Gastrocnemius medialis (tissue), 4 donors: Measurements from ENCODE around the gene PMVK. TPM values are rescaled to one million over a fixed set of nuclear protein-coding genes. Genes with fewer than 3 reads are reported as not detected.
A peak's percentile ranks its signal among the peaks of the same experiment; 100 is the strongest.

ENCODE experiments used
- ATAC-seq, 2 donors: fragments of 150-250 bp; one replicate each; pipeline ENCODE4 v1.9.1; 2016
- DNase-seq, 2 donors: peaks; one replicate each; pipeline ENCODE4 v3.0.0-alpha.2; 2019
- H3K27ac ChIP-seq, 4 donors: fragments of 200-600 bp; sonication (generic); 1 replicate in 1 of 4; 2 replicates in 3 of 4; pipeline ENCODE4 v1.5.1; 2016 to 2018; ENCODE audit warnings: mild to moderate bottlenecking in 2 of 4, moderate library complexity in 1 of 4
- H3K27me3 ChIP-seq, 3 donors: fragments of 200-600 bp; sonication (generic) in 2 of 3; 1 replicate in 1 of 3; 2 replicates in 2 of 3; pipeline versions ENCODE4 v1.5.1 to v1.6.0; 2016 to 2019; ENCODE audit warnings: mild to moderate bottlenecking in 1 of 3, moderate library complexity in 1 of 3
- H3K36me3 ChIP-seq, 2 donors: fragments of 200-600 bp; sonication (generic) in 1 of 2; one replicate each; pipeline ENCODE4 v1.5.1; 2017 to 2018
- H3K4me1 ChIP-seq, 2 donors: fragments of 200-600 bp; sonication (generic) in 1 of 2; one replicate each; pipeline ENCODE4 v1.5.1; 2016 to 2017; ENCODE audit warnings: mild to moderate bottlenecking in 2 of 2
- H3K4me3 ChIP-seq, 4 donors: fragments of 200-600 bp; sonication (generic) in 3 of 4; 1 replicate in 1 of 4; 2 replicates in 3 of 4; pipeline ENCODE4 v1.5.1; 2016 to 2019; ENCODE audit warnings: mild to moderate bottlenecking in 2 of 4
- H3K9me3 ChIP-seq, 3 donors: fragments of 200-600 bp; sonication (generic) in 2 of 3; 1 replicate in 1 of 3; 2 replicates in 2 of 3; pipeline ENCODE4 v1.5.1; 2016 to 2019
- CTCF ChIP-seq, 5 experiments: fragments of 450-650 bp in 3 of 5; fragments of 200-600 bp in 2 of 5; sonication (generic) in 2 of 5; IDR thresholded peaks in 4 of 5; conservative IDR thresholded peaks in 1 of 5; 1 replicate in 4 of 5; 2 replicates in 1 of 5; pipeline ENCODE4 v1.5.1; 2016 to 2019; ENCODE audit warnings: antibody characterized with exemption in 5 of 5, mild to moderate bottlenecking in 3 of 5, moderate library complexity in 3 of 5
- POLR2A ChIP-seq, 2 donors: fragments of 450-650 bp; IDR thresholded peaks; one replicate each; pipeline ENCODE4 v1.6.1; 2017; ENCODE audit warnings: antibody characterized with exemption in 2 of 2, mild to moderate bottlenecking in 2 of 2, moderate library complexity in 2 of 2
- in situ Hi-C, 4 donors: fragments of 200-750 bp; cut with MboI; loops; one replicate each; pipeline versions ENCODE4 v1.15.0 to v1.8.0; 2017; ENCODE audit warnings: low sequenced_read_pairs in 4 of 4
- intact Hi-C: fragments of 100-400 bp; cut with DNase I; formaldehyde crosslinking; loops from one replicate; pipeline ENCODE4 v1.15.1; 2023; ENCODE audit warnings: low total_unique reads
- total RNA-seq, 4 donors: library from RNA; depleted of rRNA; stranded (reverse); fragments of >200 nt; gene quantifications; one replicate each; pipeline versions ENCODE4 v1.1.0 to v1.2.3, GENCODE V29; 2016

The PMVK gene
- total RNA-seq = 1 to 10 TPM; 4.6 to 7.6 (median 6.1) TPM

GRCh38 chr1:154936555-154937084 is at the start of gene PMVK:
PMVK (minus strand) TSS chr1:154936719; CDS start chr1:154936685, 34 bp downstream.
- peak; percentile 92 to 95 for DNase-seq
- peak within 1 kb of the TSS; percentile 93 to 99 (median 98) for H3K27ac ChIP-seq
- intact Hi-C loops (loop anchor here (1.0 to 2.0 kb wide), 4 partner anchors 20 to 378 kb away; partner anchors contain the start of genes KCNN3, PBXIP1 and UBE2Q1), in situ Hi-C loops (no loop called here)
- no peaks in the 10 kb centered on the region for H3K36me3 ChIP-seq
- H3K4me3 ChIP-seq = peak within 1 kb of the TSS; percentile 65 to 97 (median 83)
- H3K9me3 ChIP-seq = no peaks in the 10 kb centered on the region
- peaks cover 11 to 15% of the 10 kb centered on the region in 2 donors for H3K4me1 ChIP-seq
- ATAC-seq = peak; percentile 94 to 96
- peak in 3 of 5 experiments; percentile 36 to 55 (median 42) for TF ChIP-seq CTCF (IDR thresholded peaks at IDR 0.05 in 4 of 5, conservative IDR thresholded peaks at IDR 0.05 in 1 of 5)
- TF ChIP-seq POLR2A (IDR thresholded peaks at IDR 0.05) = peak in 1 of 2 donors; percentile 30
- H3K27me3 ChIP-seq = no peaks in the 10 kb centered on the region

DNA sequence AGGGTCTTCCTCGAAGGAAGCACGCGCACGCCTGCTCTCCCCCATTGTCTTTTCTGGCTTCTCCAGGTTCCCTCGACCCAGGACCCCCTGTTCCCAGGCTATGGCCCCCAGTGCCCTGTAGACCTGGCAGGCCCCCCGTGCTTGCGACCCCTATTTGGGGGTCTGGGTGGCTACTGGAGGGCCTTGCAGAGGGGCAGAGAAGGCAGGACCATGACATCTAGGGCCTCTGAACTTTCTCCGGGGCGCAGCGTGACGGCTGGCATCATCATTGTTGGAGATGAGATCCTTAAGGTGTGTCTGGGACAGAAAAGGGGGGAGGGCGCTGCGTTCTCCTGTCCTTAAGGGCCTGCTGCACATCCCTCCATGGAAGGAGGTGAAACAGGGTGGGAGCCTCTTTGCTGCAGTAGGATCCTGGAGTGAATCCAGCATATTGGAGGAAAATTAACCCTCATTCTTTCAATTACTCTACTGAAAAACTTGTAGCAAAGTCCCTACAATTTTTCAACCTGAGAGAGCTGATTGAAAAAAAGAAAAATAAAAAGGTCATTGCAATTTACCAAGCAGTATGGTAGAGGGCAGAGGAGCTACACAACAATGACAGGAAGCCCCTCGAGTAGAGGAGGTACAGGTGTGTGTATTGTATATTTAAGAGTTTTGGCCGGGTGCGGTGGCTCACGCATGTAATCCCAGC is 47.4 kb upstream of the PMVK start:
- TF ChIP-seq CTCF (IDR thresholded peaks at IDR 0.05 in 4 of 5, conservative IDR thresholded peaks at IDR 0.05 in 1 of 5) = no peak
- TF ChIP-seq POLR2A (IDR thresholded peaks at IDR 0.05) = no peak
- DNase-seq = no peak
- Histone ChIP-seq H3K4me3 (peak overlapping the region; percentile 83 to 86 (median 84)), H3K27me3 (no peaks in the 10 kb centered on the region), H3K27ac (peak overlapping the region; percentile 78 to 91 (median 89)), H3K36me3 (peaks cover 0 to 16% of the 10 kb centered on the region in 2 donors), H3K9me3 (no peaks in the 10 kb centered on the region), H3K4me1 (peaks cover 14 to 29% of the 10 kb centered on the region in 2 donors)
- intact Hi-C loops (loop anchor here (1.0 to 2.0 kb wide), 2 partner anchors 10 to 17 kb away; partner anchors contain the start of gene CKS1B), in situ Hi-C loops (no loop called here)
- ATAC-seq = no peak

DNA sequence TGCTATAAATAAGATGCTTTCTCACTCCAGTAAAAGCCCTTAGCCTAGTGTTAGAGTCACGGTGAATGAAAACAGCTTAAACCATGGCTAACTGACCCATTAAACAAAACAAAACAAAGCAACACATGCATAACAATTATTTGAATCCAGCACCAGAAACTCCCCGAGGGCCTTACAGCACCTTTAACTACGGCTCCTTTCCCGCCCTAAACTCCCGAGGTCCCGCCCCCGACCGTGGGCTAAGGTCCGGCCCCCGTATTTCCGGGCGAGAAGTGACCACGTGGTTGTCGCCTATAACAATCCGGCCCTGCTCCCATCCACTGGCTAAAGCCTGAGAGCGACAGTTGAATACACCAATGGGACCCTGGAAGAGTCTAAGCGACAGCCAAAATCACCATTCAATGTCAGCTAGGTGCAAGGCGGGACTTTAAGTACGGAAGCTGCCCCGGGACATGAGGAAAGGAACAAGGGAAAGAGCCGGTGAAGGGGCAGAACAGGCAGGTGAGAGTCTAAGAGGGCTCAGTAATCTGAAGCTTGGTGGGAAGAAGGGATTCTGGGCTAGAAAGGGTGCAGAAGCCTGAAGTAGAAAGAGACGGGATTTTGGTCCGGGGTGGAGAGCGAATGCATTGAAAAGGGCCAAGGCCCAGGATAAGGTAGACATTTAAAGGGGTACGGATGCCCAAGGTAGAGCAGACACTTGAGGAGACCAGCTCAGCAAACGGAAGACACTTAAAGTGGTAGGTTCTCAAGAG is 46.6 kb upstream of the PMVK start, which contains the start of gene FLAD1:
Gene FLAD1, plus strand, starts transcription at position 448 of the 752 bp plus-strand sequence. CDS start 351 bp downstream, outside the sequence.
- TF ChIP-seq POLR2A (IDR thresholded peaks at IDR 0.05) (peak; percentile 44 to 56), CTCF (IDR thresholded peaks at IDR 0.05 in 4 of 5, conservative IDR thresholded peaks at IDR 0.05 in 1 of 5) (peak in 1 of 5 experiments; percentile 27)
- H3K36me3 ChIP-seq = peaks cover 0 to 8% of the 10 kb centered on the region in 2 donors
- DNase-seq (peak; percentile 98 to 99), ATAC-seq (peak; percentile 100)
- in situ Hi-C loops (no loop called here), intact Hi-C loops (loop anchor here (1.0 to 2.0 kb wide), 2 partner anchors 9 to 18 kb away; partner anchors contain the start of gene CKS1B)
- peak within 1 kb of the TSS; percentile 83 to 86 (median 84) for H3K4me3 ChIP-seq
- peak within 1 kb of the TSS; percentile 78 to 91 (median 89) for H3K27ac ChIP-seq
- peaks cover 14 to 27% of the 10 kb centered on the region in 2 donors for H3K4me1 ChIP-seq
- no peaks in the 10 kb centered on the region for H3K9me3 ChIP-seq
- H3K27me3 ChIP-seq = no peaks in the 10 kb centered on the region

DNA sequence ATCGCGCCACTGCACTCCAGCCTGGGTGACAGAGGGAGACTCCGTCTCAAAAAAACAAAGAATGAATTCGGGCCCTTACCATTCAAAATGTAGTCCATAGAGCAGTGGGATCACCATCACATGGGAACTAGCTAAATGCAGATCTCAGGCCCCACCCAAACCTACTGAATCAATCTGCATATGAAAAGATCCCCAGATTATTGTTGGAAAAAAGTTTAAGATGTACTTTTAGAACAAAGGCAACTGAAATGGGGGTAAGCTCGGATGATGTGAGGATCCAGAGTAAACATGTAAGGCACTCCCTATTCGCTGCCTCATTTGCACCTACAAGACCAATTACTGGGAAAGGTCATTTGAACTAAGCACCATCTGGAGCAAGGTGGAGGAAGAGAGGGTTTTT is 45.8 kb upstream of the PMVK start:
- Histone ChIP-seq H3K36me3 (peaks cover 0 to under 1% of the 10 kb centered on the region in 2 donors), H3K27ac (peak overlapping the region; percentile 65 to 90 (median 83)), H3K27me3 (no peaks in the 10 kb centered on the region), H3K4me1 (peaks cover 14 to 27% of the 10 kb centered on the region in 2 donors), H3K9me3 (no peaks in the 10 kb centered on the region), H3K4me3 (peak overlapping the region; percentile 51 to 86 (median 84))
- no peak for ATAC-seq
- DNase-seq = no peak
- in situ Hi-C loops = no loop called here
- no peak for TF ChIP-seq CTCF (IDR thresholded peaks at IDR 0.05 in 4 of 5, conservative IDR thresholded peaks at IDR 0.05 in 1 of 5)
- TF ChIP-seq POLR2A (IDR thresholded peaks at IDR 0.05) = no peak
- intact Hi-C loops = loop anchor here (2.0 kb wide), 1 partner anchor 18 kb away; no protein-coding TSS in a partner anchor
